RWPE1 (cell line): Measurements from ENCODE around the gene UQCRHL.
"Not testable (repeated sequence)": the region's sequence is repeated elsewhere in the genome, so short reads cannot be mapped to it uniquely, and the experiment has no call there.

Source experiments
- CTCF ChIA-PET: fragments of 350-600 bp; sonication (Branson Sonifier 250); formaldehyde crosslinking; extraction: SDS; loops from one replicate; lab custom pipeline; 2021; lab: Yijun Ruan, JAX
- POLR2A ChIA-PET: fragments of 400-600 bp; formaldehyde crosslinking; extraction: SDS; loops from one replicate; lab custom pipeline; 2020; ENCODE audit warnings: antibody characterized with exemption; ENCODE audit not compliant: low non-redundant PET; lab: Yijun Ruan, JAX
- DNase-seq: peaks from one replicate; pipeline ENCODE4 v3.0.0; 2012; ENCODE audit warnings: low spot score
- H3K27ac ChIP-seq: fragments of 450-650 bp; 2 replicates; pipeline ENCODE4 v1.5.1; 2017
- CTCF ChIP-seq: fragments of 450-650 bp; conservative IDR thresholded peaks from 2 replicates; pipeline ENCODE4 v1.5.1; 2017; ENCODE audit warnings: low read depth, mild to moderate bottlenecking

UQCRHL gene

GRCh38 chr1:15807549-15807948 is at the start of gene UQCRHL:
Gene UQCRHL, minus strand, starts transcription at chr1:15807649. Its CDS starts 0 bp downstream, at chr1:15807649.
- DNase-seq, POLR2A ChIA-PET, H3K27ac ChIP-seq: not testable (repeated sequence)
- CTCF ChIA-PET = interaction anchor here (0.6 to 1.3 kb wide), 3 partner anchors 16 to 273 kb away, joined by 3 to 4 read pairs (median 4); no protein-coding TSS in a partner anchor

DNA sequence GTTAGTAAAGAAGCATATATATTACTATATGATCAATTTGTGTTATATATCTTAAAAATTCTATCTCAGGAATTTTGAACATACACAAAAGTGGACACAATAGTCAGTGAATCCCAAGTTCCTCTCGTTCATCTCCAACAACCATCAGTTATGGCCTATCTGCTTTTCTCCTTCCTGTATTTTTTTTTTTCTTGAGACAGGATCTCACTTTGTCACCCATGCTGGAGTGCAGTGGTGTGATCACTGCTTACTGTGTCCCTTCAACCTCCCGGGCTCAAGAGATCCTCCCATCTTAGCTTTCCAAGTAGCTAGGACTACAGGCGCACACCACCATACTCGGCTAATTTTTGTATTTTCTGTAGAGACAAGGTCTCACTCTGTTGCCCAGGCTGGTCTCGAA is 49.4 kb upstream of the UQCRHL start:
- no peak for DNase-seq
- TF ChIP-seq CTCF = no peak
- CTCF ChIA-PET = no interaction called here
- POLR2A ChIA-PET = no interaction called here
- peak overlapping the region; percentile 57 for H3K27ac ChIP-seq

GRCh38 chr1:15852828-15853302 is 45.4 kb upstream of the UQCRHL start:
- POLR2A ChIA-PET = interaction anchor here (0.6 kb wide), 1 partner anchor 330 kb away, joined by 3 read pairs; no protein-coding TSS in a partner anchor
- no peak for TF ChIP-seq CTCF
- peak overlapping the region; percentile 50 for H3K27ac ChIP-seq
- CTCF ChIA-PET = no interaction called here
- DNase-seq = no peak

- ChIA-PET POLR2A (interaction anchor here (0.6 kb wide), 1 partner anchor 330 kb away, joined by 3 read pairs; no protein-coding TSS in a partner anchor), CTCF (no interaction called here)
These were observed 44.8 kb upstream of the UQCRHL start for GRCh38 chr1:15852036-15852827.

DNA sequence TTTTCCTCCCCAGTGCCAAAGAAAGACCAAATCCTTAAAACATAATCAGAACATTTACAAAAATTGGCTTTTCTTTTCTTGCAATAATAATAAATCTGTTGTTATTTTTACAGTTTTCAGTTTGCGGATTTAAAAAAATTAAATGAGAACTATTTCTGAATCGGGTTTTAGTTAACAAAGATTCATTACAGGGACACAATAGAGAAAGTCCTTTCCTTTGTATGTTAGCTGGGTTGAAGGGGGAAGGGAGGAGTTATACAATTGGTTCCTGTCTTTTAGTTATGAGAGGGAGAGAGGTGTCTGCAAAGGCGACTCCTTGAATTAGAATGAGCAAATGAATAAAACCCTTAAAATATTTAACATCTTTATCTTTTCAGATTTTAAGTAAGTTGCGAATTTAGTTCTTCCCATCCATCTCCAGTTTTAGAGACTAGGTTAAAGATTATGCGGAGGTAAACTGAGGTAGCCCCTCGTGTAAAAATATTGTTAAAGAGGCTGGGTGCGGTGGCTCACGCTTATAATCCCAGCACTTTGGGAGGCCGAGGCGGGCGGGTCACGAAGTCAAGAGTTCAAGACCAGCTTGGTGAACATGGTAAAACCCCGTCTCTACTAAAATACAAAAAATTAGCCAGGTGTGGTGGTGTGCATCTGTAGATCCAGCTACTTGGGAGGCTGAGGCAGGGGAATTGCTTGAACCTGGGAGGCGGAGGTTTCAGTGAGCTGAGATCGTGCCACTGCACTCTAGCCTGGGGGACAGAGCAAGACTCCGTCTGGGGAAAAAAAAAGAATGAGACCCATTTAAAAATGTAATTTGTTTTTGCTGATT is 44.0 kb upstream of the UQCRHL start:
- peak overlapping the region; percentile 60 for H3K27ac ChIP-seq
- no peak for TF ChIP-seq CTCF
- no peak for DNase-seq
- CTCF ChIA-PET = interaction anchor here (1.0 kb wide), 1 partner anchor 32 kb away, joined by 3 read pairs; no protein-coding TSS in a partner anchor
- POLR2A ChIA-PET = no interaction called here

More at GRCh38 chr1:15852036-15852827, 44.8 kb upstream of the UQCRHL start:
- no peak for DNase-seq
- peak overlapping the region; percentile 60 for H3K27ac ChIP-seq
- no peak for TF ChIP-seq CTCF

DNA sequence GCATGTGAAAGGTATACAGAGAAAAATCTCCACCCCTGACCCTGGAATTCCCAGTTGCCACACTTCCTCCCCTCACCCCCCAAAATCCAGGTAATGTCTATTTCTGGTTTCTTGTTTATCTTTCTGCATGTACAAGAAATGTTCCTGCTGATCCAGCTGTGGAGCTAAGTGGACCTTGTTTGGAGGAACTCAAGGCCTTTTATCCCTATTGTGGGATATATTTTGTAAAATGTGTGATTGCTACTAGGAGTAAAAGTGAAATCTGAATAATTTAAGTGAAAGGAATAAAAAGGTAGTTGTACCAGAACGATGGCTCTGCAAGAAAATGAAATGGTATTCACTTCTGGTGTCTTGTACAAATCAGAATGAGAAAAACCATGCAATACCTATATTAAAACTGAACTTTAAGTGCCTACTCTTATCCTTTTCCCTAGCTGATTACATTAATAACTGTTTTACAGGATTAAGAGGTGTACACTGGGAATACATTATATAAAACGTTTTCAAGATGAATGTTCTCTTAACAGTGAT is 43.1 kb upstream of the UQCRHL start:
- TF ChIP-seq CTCF = no peak
- POLR2A ChIA-PET = no interaction called here
- H3K27ac ChIP-seq = peak overlapping the region; percentile 96
- no peak for DNase-seq
- CTCF ChIA-PET = interaction anchor here (0.6 to 1.0 kb wide), 2 partner anchors 33 to 86 kb away, joined by 3 to 4 read pairs; no protein-coding TSS in a partner anchor
